Endothelial cell of umbilical vein (primary cell): ENCODE data around the gene C2.

Experiments
- EZH2 ChIP-seq: IDR thresholded peaks from 2 replicates; pipeline ENCODE4 v1.6.1; 2012; ENCODE audit warnings: borderline replicate concordance, low read depth, mild to moderate bottlenecking, moderate library complexity, low read length, inconsistent platforms; ENCODE audit not compliant: severe bottlenecking
- GATA2 ChIP-seq: IDR thresholded peaks from 2 replicates; pipeline ENCODE4 v1.7.0; 2011; ENCODE audit warnings: low read depth, mild to moderate bottlenecking, moderate library complexity, mixed read lengths, low read length; ENCODE audit not compliant: insufficient read length, insufficient read depth
- MYC ChIP-seq: IDR thresholded peaks from one replicate; pipeline ENCODE4 v1.6.1; 2011; ENCODE audit warnings: mild to moderate bottlenecking, low read depth, low read length
- POLR2A ChIP-seq: IDR thresholded peaks from 2 replicates; pipeline ENCODE4 v1.6.1; 2012; ENCODE audit warnings: low read depth, mild to moderate bottlenecking, control low read depth, low read length
- POLR2AphosphoS5 ChIP-seq: IDR thresholded peaks from 2 replicates; pipeline ENCODE4 v1.6.1; 2012; ENCODE audit warnings: low read depth, mild to moderate bottlenecking, control low read depth, low read length, moderate library complexity; ENCODE audit not compliant: insufficient read depth
- TF ChIP-seq, protein P1 (sequence below), 2 donors: IDR thresholded peaks; 1 replicate in 1 of 2; 2 replicates in 1 of 2; pipeline ENCODE4 v1.5.1; 2011; ENCODE audit warnings: low read length in 2 of 2, mild to moderate bottlenecking in 2 of 2, moderate library complexity in 2 of 2, control low read depth in 1 of 2, inconsistent platforms in 1 of 2, low read depth in 1 of 2; ENCODE audit not compliant: insufficient read depth in 1 of 2; ENCODE audit errors: extremely low read depth in 1 of 2
- TF ChIP-seq, protein P2 (sequence below): IDR thresholded peaks from 2 replicates; pipeline ENCODE4 v1.6.1; 2011; ENCODE audit not compliant: insufficient read depth, insufficient read length

DNA sequence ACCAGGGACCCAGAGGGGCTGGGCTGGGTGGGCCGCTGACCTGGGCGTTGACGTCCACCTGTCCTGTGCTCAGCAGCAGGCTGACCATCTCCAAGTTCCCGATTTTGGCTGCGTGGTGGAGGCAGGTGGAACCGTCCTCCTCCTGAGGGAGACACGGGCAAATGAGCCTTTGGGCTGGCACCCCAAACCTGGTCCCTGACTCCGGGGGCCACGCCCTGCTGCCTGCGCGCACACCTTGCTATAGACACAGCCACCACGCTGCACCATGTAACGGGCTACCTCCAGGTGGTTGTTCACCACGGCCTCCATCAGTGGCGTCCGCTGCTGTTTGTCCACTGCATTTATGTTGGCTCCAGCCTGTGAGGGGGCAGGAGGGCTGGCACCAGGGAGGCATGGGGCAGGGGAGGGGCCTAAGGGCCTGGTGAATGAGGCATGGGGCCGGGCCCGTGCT lies 41.0 kb upstream of the C2 start:
- no peak for TF ChIP-seq POLR2A
- TF ChIP-seq, protein P1, sequence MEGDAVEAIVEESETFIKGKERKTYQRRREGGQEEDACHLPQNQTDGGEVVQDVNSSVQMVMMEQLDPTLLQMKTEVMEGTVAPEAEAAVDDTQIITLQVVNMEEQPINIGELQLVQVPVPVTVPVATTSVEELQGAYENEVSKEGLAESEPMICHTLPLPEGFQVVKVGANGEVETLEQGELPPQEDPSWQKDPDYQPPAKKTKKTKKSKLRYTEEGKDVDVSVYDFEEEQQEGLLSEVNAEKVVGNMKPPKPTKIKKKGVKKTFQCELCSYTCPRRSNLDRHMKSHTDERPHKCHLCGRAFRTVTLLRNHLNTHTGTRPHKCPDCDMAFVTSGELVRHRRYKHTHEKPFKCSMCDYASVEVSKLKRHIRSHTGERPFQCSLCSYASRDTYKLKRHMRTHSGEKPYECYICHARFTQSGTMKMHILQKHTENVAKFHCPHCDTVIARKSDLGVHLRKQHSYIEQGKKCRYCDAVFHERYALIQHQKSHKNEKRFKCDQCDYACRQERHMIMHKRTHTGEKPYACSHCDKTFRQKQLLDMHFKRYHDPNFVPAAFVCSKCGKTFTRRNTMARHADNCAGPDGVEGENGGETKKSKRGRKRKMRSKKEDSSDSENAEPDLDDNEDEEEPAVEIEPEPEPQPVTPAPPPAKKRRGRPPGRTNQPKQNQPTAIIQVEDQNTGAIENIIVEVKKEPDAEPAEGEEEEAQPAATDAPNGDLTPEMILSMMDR (IDR thresholded peaks at IDR 0.05; ENCODE audit: extremely low read depth in 1 of 2, insufficient read depth in 1 of 2, low read depth in 1 of 2, low read length in 2 of 2): no peak
- TF ChIP-seq EZH2: no peak
- TF ChIP-seq, protein P2, sequence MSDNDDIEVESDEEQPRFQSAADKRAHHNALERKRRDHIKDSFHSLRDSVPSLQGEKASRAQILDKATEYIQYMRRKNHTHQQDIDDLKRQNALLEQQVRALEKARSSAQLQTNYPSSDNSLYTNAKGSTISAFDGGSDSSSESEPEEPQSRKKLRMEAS: no peak
- TF ChIP-seq MYC: no peak
- no peak for TF ChIP-seq POLR2AphosphoS5
- no peak for TF ChIP-seq GATA2
